Stimulated activated CD4-positive, alpha-beta T cell treated with anti-CD3 and anti-CD28 coated beads, Interleukin-1b, Interleukin-23, amount 100 ng/mL, for 24 hours (primary cell): ENCODE results near the gene C1QL1.
"Not testable (repeated sequence)": the region's sequence is repeated elsewhere in the genome, so short reads cannot be mapped to it uniquely, and the experiment has no call there.

ENCODE experiments used
- DNase-seq, 4 experiments: peaks; one replicate each; pipeline ENCODE4 v3.0.0-alpha.2; 2020; ENCODE audit warnings: low read depth in 4 of 4, low spot score in 1 of 4

Gene C1QL1

DNA sequence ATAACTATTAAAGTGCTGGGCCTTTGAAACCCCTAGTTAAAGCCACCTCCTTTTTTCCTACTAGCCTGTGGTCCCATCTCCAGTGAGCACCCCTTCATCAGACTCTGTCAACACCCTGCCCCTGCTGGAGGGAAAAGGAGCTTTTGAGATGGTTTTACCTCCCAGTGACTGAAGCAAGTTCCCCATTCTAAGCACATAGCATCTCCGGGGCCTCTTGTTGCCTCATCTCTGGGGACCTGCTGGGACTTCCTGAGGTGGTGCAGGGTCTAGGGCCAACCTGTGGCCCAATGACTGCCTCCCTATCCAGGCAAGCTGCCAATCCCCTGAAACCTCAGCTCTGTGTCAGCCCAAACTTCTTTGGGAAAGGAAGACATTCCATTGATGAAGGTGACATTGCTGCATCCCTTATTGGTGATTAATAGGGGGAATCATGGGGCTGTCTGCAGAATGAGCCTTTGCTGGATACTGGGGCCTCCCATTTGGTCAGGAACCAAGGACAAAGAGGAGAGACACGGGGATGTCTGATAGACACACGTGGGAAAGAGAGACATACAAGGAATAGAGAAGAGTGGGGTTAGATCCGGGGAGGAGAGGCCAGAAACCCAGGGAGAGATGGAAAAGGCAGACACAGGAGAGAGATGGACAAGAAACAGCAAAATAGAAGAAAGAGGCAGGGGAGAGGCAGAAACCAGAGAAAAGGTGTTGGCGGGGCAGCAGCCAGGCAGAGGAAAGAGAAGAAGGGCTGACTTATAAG lies 2.4 kb downstream of the C1QL1 start:
- DNase-seq: no peak

DNA sequence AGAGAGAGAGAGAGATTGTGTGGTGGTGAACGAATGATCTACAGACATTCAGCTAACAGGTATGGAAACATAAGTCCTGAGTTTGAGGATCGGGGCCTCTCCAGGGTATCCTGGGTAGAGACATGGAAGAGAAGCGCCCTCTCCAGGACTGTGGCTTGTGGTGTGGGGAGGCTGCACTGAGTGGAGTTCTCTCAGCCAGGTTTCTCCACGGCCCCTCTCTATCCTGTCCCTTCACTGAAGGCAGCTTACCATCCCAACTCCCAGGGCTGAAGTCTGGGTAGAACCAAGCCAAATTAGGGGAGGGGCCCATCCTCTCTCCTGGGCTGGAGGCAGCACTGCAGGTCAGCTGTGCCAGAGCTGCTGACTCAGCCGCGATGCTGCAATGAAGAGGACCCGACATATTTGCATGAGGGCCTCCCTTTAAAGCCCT lies 6.2 kb downstream of the C1QL1 start:
- DNase-seq: no peak

DNA sequence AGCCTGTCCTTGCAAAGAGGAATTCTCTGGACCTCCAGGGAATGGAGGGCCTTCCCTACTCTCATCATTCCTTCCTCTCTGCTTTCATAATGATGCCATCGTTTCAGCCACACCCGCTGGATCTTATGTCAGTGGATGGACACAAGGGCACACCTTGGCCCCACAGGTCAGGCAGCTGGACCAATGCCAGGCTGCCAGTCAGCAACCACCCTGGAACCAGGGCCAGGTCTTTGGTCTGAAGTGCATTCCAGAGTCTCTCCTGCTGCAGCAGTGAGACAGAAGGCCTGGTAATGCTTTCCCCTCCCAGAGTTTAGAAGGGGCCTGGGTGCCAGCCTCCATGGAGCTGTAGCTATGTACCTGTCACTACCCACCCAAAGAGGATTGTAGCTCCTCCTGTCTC lies 7.4 kb downstream of the C1QL1 start:
- DNase-seq: no peak

DNA sequence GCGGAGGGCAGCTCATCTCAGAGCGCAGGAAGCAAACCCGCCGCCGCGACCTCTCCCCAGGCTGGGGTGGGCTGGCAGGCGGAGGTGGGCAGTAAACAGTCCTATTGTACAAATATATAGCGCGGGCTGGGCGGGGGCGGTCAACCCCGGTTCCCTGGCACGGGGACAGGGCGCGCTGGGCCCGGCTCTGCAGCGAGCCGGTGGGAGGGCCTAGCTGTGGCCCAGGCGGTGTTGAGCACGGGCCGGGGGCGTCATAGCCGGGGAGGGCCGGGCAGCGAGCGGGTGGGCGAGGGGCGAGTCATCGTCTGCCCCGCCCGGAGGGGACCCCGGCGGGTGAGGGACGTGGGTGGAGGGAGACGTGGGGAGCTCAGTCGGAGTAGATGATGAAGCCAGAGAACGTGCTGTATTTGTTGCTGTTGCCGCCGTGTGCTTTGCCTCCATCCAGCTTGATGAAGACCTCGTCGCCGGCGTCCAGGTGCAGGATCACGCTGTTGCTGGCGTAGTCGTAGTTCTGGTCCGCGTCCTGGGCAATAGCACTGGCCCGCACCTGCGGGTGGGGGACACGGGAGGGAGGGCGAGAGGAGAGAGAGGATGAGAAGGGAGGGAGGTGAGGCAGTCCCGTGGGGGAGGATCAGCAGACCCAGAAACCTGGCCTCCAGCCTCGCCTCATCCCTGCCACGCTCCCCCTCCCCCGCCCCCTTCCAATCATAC lies 8.1 kb downstream of the C1QL1 start:
- DNase-seq: no peak

DNA sequence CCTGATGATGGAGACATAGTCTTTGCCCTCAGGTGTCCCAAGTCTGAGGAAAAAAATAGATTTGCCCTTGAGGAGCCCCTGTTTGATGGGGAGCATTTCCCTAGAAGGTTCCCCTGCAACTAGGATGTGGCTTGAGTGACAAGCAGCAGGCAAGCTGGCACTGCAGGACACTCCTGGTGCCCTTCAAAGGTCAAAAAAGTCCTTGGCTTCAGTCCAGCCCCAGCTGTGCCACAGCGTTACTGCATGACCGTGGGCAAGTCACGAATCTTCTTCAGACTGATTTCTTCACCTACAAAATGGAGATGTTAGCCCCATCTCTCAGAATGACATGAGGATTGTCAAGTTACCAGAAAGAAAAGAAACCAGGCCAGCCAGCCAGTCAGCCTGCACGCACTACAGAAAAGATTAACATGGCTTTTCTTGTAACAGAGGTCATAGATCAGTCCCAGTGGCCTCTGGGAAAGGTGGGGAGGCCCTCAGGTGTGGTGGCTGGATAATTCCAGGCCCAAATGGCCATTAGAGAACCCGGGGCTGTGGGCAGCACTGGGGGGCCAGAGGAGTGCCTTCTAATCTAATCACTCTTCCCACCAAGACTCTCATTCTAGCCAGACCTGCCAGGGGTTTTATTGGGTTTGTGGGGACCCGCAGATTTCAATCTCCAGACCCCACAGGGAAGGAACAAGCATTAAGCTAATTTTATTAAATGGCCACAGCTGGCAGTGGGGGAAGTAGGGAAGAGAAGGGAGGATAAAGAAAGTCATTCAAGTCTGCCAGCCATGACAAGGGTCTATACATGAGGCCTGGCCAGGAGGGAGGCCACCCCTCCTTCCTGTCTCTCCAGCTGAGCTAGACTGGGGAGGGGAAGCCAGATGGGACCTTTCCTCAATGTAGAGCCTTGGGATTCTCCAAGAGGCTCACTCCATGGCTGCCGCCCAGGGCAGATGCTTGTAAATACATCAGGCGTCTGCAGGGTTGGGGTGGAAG lies 10.8 kb downstream of the C1QL1 start:
- no peak for DNase-seq

DNA sequence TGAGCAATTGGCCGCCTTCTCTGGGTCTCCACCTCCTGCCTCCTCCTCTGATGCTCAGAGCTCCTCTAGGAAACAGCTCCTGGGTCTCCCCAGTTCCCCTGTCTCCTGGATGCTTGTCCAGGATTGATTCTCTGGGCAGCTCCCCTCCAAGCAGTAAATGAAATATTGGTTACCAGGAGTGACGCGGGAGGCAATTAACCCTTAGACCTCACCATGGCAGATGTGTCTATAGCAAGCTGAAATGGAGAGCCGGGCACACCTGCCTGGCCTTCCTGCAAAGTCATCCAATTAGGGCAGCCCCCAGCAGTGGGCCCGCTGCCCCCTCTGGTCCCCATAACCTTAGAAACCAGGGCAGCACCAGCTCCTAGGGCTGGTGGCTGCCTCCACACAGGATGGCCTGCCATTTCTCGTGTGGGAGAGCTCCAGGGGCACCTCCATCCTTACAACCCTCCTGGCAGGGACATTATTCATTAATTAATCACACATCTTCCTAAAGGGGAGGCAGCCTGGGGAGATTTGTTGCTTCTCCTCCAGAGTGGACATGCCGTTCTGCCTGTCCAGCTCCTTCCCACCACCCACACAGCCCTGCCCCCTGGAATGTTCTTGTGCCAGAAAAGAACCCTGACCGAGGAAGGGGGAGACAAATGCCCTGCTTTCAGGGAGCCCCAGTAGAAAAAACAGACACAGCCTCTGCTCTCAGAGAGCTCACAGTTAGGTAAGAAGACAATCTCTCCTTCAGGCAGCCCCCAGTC lies 12.3 kb downstream of the C1QL1 start:
- DNase-seq: no peak

DNA sequence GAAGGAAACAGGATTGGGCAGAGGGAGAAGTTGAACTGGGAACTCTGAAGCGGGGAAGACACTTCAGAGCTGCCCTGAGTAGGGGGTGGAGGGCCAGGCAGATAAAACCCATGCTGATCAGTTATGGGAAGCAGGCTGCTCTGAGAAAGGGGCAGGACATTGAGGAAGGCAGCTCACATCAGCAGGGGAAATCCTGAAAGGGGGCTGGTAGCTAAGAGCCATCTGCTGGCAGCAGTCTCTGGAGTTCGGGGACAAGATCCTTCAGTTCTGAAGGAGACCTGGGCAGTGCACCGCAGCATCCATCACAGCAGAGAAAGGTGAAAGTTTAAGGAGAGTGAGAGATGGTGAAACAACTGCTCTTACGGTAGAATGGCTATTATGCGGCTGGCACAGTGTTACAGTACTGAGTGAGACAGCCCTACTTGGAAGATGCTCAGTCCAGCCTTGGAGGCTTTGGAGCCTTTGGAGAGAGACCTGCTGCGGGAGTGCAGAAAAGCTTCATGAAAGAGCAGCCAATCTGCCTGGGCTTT lies 15.1 kb downstream of the C1QL1 start:
- no peak for DNase-seq

DNA sequence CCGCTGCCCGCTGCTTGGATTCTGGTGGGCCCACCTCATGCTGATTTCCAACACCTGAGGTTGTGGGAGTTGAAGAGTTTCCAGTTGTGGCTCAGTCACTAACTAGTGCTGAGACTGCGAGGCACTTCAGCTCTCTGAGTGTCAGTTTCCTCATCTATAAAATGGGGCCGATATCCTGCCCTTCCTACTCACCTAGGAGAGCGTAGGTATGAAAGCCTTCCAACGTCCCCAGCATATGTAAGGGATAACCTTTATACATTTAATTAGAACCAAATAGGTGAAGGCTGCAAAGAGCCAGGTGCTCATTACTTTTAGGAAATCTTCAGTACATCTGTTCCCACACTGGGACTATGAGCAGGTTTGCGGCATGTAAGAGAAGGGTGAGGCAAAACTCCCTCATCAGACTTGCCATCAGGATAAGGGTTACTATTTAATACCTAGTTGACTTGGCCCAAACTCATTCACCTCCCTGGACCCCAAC lies 19.7 kb downstream of the C1QL1 start:
- no peak for DNase-seq

DNA sequence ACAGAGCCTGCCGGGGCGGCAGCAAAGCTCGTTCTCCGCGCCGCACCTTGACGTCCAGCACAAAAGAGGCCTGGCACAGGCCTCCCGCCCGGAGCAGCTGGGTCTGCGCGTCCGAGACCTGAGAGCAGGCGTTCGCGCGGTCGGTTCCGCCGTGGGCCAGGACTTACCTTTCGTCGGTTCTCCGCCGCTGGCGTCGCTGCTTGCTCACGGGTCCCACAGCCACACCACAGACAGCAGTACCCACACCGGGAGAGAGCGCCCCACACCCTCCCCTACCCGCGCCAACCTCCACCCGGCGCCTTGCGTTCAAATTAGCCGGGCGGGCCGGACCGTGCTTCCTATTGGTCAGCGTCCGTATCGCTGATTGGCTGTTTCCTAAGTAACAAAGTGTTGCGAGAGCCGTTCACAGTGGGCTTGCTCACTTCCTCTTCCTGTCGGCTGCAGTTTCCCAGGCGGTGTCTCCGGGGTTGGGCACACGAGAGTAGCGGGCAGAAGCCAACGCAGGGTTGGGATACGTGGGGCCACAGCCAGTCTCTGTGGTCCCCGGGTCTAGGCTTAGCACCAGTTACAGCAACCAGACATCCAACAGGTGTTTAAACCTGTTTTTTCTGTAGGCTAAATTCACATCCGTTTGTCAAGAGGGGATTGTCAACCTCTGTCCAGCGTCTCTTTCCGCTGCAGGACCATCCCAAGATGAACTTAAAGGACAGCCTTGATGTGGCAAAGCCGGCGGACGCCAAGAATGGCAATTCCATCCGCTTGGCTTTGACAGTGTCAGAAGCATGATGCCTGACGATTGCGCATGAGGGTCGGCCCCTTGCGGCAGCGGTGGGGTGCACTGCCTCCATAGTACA lies 20.4 kb downstream of the C1QL1 start, which contains the start of gene KIF18B:
Gene KIF18B (minus strand): TSS at position 313 of the 854 bp plus-strand sequence. CDS start 11,429 bp downstream, outside the sequence.
- peak; percentile 63 to 95 (median 72) for DNase-seq

DNA sequence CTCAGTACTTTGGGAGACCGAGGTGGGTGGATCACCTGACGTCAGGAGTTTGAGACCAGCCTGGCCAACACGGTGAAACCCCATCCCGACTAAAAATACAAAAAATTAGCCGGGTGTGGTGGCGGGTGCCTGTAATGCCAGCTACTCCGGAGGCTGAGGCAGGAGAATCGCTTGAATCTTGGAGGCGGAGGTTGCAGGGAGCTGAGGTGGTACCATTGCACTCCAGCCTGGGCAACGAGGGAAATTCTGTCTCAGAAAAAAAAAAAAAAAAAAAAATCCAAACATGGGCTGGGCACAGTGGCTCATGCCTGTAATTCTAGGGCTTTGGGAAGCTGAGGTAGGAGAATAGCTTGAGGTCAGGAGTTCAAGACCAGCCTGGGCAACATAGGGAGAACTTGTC lies 22.5 kb downstream of the C1QL1 start:
- not testable (repeated sequence) for DNase-seq

DNA sequence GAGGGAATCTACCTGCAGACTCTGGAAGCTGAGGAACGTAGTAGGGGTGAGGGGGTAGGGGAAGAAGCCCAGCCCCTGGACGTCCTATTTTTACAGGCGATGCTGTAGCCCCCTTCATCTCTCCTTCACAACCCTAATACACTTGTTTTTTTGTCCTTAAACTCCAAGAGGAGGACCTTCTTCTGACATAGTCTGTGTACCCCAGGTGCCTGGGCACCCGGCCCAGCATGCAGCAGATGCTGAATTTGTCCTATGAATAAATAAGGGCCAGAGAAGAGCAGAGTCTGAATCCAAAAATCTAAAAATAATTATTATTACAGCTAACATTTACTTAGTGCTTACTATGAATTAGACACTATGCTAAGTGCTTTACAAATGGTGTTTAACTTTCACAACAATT lies 25.6 kb downstream of the C1QL1 start:
- no peak for DNase-seq

DNA sequence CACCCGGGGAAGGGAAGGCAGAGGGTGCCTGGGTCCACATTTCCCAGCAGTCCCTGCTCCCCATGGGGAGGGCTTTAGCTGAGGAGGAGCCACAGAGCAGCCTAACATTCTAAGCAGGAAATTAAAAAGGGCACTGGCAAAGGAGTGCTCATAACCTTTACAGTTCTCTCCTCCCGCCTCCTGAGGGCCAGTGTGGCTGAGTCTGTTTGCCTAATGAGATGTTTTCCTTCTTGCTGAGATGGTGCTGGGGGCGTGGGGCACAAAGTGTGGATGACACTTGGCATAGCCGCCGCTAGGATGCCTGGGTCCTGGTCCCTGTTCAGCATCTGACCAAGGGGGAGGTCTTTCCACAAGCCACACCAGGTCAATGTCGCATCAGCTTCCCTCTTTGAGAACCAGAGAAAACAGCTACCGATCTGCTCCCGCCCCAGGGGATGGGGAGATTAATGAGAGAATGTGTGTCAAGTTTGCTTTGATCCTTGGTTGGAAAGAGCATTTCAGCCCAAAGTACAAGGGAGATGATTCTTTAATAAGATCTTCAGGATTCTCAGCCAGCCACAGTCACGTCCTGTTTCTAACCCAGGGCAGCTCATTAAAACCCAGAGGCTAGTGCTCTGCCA lies 26.3 kb downstream of the C1QL1 start:
- DNase-seq: no peak

DNA sequence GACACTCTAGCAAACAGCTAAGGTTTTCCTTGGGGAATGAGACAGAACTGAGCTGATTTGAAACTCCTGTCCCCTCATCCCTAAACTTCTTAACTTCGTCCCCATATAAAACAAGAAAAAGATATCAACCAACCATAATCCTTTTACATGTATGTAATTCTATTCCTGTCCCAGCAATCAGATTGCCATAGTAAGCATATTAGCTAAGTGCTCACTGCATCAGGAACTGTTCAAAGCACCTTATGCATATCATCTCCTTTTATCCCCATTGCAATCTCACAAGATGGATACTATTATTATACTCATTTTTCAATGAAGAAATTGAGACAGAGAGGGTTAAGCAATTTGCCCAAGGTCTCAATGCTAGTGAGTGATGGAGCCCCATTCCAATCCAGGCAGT lies 27.3 kb downstream of the C1QL1 start:
- DNase-seq: no peak

DNA sequence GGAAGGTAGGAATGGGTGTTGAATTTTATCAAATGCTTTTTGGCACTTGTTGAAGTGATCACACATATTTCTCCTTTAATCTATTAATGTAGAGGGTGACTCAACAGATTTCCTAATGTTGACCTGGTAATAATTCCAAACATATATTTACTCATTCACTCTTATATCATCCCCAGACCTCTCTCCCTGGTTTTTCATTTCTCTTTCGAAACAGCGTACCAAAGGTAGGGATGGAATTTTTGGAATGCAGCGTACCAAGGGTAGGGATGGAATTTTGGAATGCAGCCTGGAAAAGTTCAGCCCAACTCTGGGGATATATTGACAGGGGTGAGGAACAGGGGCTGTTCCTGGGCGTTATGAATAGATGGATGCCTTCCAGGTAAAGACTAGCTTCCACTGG lies 27.8 kb downstream of the C1QL1 start:
- no peak for DNase-seq

DNA sequence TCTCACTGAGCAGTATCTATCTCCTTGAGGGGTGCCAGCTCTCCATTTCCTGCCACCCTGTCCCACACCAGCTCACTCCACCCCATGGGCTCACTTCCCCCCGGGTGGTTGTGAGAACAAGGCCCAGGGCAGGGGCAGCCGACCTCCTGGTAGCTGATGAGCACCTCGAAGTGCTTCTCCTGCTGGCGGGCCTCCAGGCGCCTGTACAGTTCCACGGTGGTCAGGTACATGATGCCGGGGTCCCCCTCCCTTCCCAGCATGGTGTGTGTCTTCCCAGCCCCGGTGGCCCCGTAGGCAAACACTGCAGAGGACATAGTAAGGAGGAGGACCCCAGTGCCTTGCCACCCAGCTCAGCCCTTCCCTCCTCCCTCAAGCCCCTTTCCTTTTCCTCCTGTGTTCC lies 33.0 kb downstream of the C1QL1 start:
- DNase-seq: no peak

DNA sequence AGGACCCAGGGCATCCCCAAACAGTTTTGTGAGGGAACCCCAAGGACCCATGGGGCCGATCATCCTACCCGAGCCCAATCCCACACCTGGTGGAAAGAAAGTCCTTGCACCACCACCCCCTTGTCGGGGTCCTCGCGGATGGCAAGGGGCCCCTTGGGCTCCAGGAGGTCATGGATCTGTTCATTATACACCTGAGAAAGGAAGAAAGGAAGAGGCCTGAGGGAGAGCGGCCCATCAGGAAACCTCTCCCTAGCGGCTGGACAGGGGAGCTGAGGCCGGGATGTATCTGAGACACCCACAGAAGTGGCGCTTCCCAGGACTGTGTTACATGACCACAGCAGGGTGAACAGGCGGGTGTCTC lies 33.4 kb downstream of the C1QL1 start:
- DNase-seq: no peak

DNA sequence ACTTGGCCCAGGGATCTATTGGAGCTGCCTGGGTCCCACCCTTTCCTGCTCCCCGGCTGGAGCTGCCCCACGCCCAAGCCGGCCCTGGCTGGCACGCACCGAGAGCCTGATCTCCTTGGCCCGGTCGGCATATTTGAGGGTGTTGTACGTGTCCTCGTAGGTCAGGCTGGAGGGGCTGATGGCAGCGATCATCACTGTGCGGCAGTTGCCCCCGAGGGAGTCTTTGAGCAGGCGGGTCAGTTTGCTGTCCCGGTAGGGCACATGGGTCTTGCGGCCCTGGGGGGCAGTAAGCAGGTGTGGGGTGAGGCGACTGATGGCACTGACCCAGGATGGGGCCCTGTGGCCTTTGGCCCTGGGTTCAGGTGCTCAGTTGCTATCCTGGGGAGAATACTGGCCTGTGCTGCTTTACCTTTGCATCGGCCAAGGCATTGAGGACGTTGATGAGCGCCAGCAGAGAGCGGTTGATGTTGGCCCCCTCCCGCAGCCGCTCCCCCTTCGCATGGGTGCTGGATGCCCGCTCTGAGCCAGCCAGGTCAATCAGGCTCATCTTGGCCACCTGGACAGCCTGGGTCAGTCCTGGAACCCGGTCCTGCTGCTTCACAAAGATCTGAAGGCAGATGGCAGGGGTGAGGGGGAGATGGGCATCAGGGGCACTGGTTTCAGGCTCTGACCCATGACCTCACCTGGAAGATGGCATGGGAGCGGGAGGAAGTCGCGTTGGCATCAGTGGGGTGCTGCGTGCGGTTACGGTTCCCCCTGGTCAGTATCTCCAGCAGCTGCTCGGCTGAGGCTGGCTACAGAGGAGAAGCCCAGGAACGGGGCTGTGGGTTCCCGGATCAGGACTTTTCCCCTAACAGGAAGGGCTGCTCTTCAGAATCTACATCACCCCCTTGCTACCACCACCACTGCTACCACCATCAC lies 34.0 kb downstream of the C1QL1 start:
- no peak for DNase-seq

DNA sequence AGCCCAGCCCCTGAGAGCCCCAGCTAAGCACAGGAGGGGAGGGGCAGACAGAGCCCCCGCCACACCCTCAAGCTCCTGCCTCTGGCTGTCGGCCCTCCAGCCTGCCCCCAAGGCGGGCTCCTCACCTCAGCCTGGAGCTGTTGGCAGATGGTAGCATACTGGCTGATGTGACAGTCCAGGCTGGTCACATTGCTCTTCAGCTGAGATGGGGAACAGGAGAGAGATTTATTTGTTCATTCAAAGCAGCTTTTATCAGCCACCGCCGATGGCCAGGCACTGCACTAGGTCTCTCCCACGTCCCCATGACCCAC lies 35.4 kb downstream of the C1QL1 start:
- no peak for DNase-seq
